ENCODE measurements around the gene GLS. TPM values are rescaled to one million over a fixed set of nuclear protein-coding genes. Genes with fewer than 3 reads are reported as not detected.
A peak's percentile ranks its signal among the peaks of the same experiment; 100 is the strongest.
"Not testable (repeated sequence)": the region's sequence is repeated elsewhere in the genome, so short reads cannot be mapped to it uniquely, and the experiment has no call there.

GLS gene
- total and polyA plus RNA-seq, 2 donors = 27.6 to 312 TPM

- DNase-seq (ENCODE audit: extremely low spot score); H3K27ac ChIP-seq (ENCODE audit: low read depth); H3K4me1 ChIP-seq (ENCODE audit: insufficient read depth); H3K36me3 ChIP-seq (ENCODE audit: insufficient read depth); H3K4me3 ChIP-seq (ENCODE audit: low read depth, low read length): not testable (repeated sequence)
- WGBS = 91% methylated on average over 3 of the region's 3 CpGs
These were observed 114.7 kb downstream of the GLS start for GRCh38 chr2:190995315-190995714.

- Histone ChIP-seq H3K4me1 (ENCODE audit: insufficient read depth) (no peaks in the 10 kb centered on the region), H3K36me3 (ENCODE audit: insufficient read depth) (no peaks in the 10 kb centered on the region), H3K4me3 (ENCODE audit: low read depth, low read length) (no peak overlapping the region), H3K27ac (ENCODE audit: low read depth) (no peak overlapping the region)
- no peak for DNase-seq (ENCODE audit: extremely low spot score)
- WGBS = 79% methylated on average over 5 of the region's 5 CpGs
These were observed 115.8 kb downstream of the GLS start for GRCh38 chr2:190996338-190996946.

GRCh38 chr2:190996947-190997346, 116.3 kb downstream of the GLS start:
- no peak overlapping the region for H3K27ac ChIP-seq (ENCODE audit: low read depth)
- no peak for DNase-seq (ENCODE audit: extremely low spot score)
- H3K4me1 ChIP-seq (ENCODE audit: insufficient read depth) = no peaks in the 10 kb centered on the region
- H3K4me3 ChIP-seq (ENCODE audit: low read depth, low read length) = no peak overlapping the region
- no peaks in the 10 kb centered on the region for H3K36me3 ChIP-seq (ENCODE audit: insufficient read depth)
- WGBS = 86% methylated on average over 5 of the region's 5 CpGs

- DNase-seq (ENCODE audit: extremely low spot score) = no peak
- H3K4me3 ChIP-seq (ENCODE audit: low read depth, low read length) = no peak overlapping the region
- H3K4me1 ChIP-seq (ENCODE audit: insufficient read depth) = no peaks in the 10 kb centered on the region
- H3K36me3 ChIP-seq (ENCODE audit: insufficient read depth) = no peaks in the 10 kb centered on the region
- 78% methylated on average over 8 of the region's 8 CpGs for WGBS
- no peak overlapping the region for H3K27ac ChIP-seq (ENCODE audit: low read depth)
These were observed 117.0 kb downstream of the GLS start for GRCh38 chr2:190997526-190998113.

GRCh38 chr2:190999058-190999457, 118.4 kb downstream of the GLS start:
- 85% methylated on average over 7 of the region's 7 CpGs for WGBS
- no peaks in the 10 kb centered on the region for H3K4me1 ChIP-seq (ENCODE audit: insufficient read depth)
- no peak overlapping the region for H3K4me3 ChIP-seq (ENCODE audit: low read depth, low read length)
- H3K36me3 ChIP-seq (ENCODE audit: insufficient read depth) = peaks cover 5% of the 10 kb centered on the region
- no peak for DNase-seq (ENCODE audit: extremely low spot score)
- H3K27ac ChIP-seq (ENCODE audit: low read depth) = no peak overlapping the region

- Histone ChIP-seq H3K36me3 (ENCODE audit: insufficient read depth) (peaks cover 6% of the 10 kb centered on the region), H3K27ac (ENCODE audit: low read depth) (peak overlapping the region; percentile 4), H3K4me3 (ENCODE audit: low read depth, low read length) (no peak overlapping the region), H3K4me1 (ENCODE audit: insufficient read depth) (no peaks in the 10 kb centered on the region)
- DNase-seq (ENCODE audit: extremely low spot score) = no peak
- 86% methylated on average over 9 of the region's 9 CpGs for WGBS
These were observed 119.5 kb downstream of the GLS start for GRCh38 chr2:190999949-191000665.

- 68% methylated on average over 2 of the region's 2 CpGs for WGBS
- Histone ChIP-seq H3K4me3 (ENCODE audit: low read depth, low read length) (no peak overlapping the region), H3K27ac (ENCODE audit: low read depth) (no peak overlapping the region), H3K4me1 (ENCODE audit: insufficient read depth) (no peaks in the 10 kb centered on the region), H3K36me3 (ENCODE audit: insufficient read depth) (peaks cover 7% of the 10 kb centered on the region)
- peak; percentile 28 for DNase-seq (ENCODE audit: extremely low spot score)
These were observed 120.4 kb downstream of the GLS start for GRCh38 chr2:191001032-191001431.

GRCh38 chr2:191001624-191002023, 121.0 kb downstream of the GLS start:
- no peaks in the 10 kb centered on the region for H3K4me1 ChIP-seq (ENCODE audit: insufficient read depth)
- no peak for DNase-seq (ENCODE audit: extremely low spot score)
- WGBS = 95% methylated on average over 3 of the region's 3 CpGs
- no peak overlapping the region for H3K27ac ChIP-seq (ENCODE audit: low read depth)
- no peak overlapping the region for H3K4me3 ChIP-seq (ENCODE audit: low read depth, low read length)
- H3K36me3 ChIP-seq (ENCODE audit: insufficient read depth) = peaks cover 8% of the 10 kb centered on the region

- 95% methylated on average over 6 of the region's 6 CpGs for WGBS
- Histone ChIP-seq H3K4me3 (ENCODE audit: low read depth, low read length) (no peak overlapping the region), H3K36me3 (ENCODE audit: insufficient read depth) (peaks cover 10% of the 10 kb centered on the region), H3K27ac (ENCODE audit: low read depth) (no peak overlapping the region), H3K4me1 (ENCODE audit: insufficient read depth) (no peaks in the 10 kb centered on the region)
- no peak for DNase-seq (ENCODE audit: extremely low spot score)
These were observed 123.0 kb downstream of the GLS start for GRCh38 chr2:191003405-191004309.

- no peak overlapping the region for H3K4me3 ChIP-seq (ENCODE audit: low read depth, low read length)
- DNase-seq (ENCODE audit: extremely low spot score) = no peak
- peaks cover 10% of the 10 kb centered on the region for H3K36me3 ChIP-seq (ENCODE audit: insufficient read depth)
- no peak overlapping the region for H3K27ac ChIP-seq (ENCODE audit: low read depth)
- no peaks in the 10 kb centered on the region for H3K4me1 ChIP-seq (ENCODE audit: insufficient read depth)
- WGBS = 97% methylated on average over 3 of the region's 3 CpGs
These were observed 125.7 kb downstream of the GLS start for GRCh38 chr2:191006297-191006696.

- Histone ChIP-seq H3K4me3 (ENCODE audit: low read depth, low read length) (no peak overlapping the region), H3K4me1 (ENCODE audit: insufficient read depth) (no peaks in the 10 kb centered on the region), H3K36me3 (ENCODE audit: insufficient read depth) (peaks cover 10% of the 10 kb centered on the region), H3K27ac (ENCODE audit: low read depth) (no peak overlapping the region)
- peak; percentile 51 for DNase-seq (ENCODE audit: extremely low spot score)
- WGBS = 64% methylated on average over 4 of the region's 4 CpGs
These were observed 126.6 kb downstream of the GLS start for GRCh38 chr2:191006997-191007783.

- Histone ChIP-seq H3K27ac (ENCODE audit: low read depth) (no peak overlapping the region), H3K36me3 (ENCODE audit: insufficient read depth) (peaks cover 7% of the 10 kb centered on the region), H3K4me3 (ENCODE audit: low read depth, low read length) (no peak overlapping the region), H3K4me1 (ENCODE audit: insufficient read depth) (peaks cover 1% of the 10 kb centered on the region)
- DNase-seq (ENCODE audit: extremely low spot score) = no peak
These were observed 127.7 kb downstream of the GLS start for GRCh38 chr2:191008286-191008685.

Data from urinary bladder (tissue), 4 donors.